ENCODE data around the gene ARL4C.

Gene ARL4C

GRCh38 chr2:234497594-234498235, 834 bp upstream of the ARL4C start:
- no peak for DNase-seq

- no peak for DNase-seq
Measured at GRCh38 chr2:234496055-234496834, 636 bp downstream of the ARL4C start.

GRCh38 chr2:234495251-234496054, 1.4 kb downstream of the ARL4C start:
- no peak for DNase-seq

- no peak for DNase-seq
Measured at GRCh38 chr2:234494361-234495250, 2.3 kb downstream of the ARL4C start.

- DNase-seq = no peak
Measured at GRCh38 chr2:234493796-234494195, 3.1 kb downstream of the ARL4C start.

GRCh38 chr2:234492717-234493485, 4.0 kb downstream of the ARL4C start:
- no peak for DNase-seq

GRCh38 chr2:234491897-234492296, 5.0 kb downstream of the ARL4C start:
- DNase-seq = no peak

- DNase-seq = no peak
Measured at GRCh38 chr2:234491281-234491680, 5.6 kb downstream of the ARL4C start.

- no peak for DNase-seq
Measured at GRCh38 chr2:234490271-234491091, 6.4 kb downstream of the ARL4C start.

- no peak for DNase-seq
Measured at GRCh38 chr2:234488913-234489451, 7.9 kb downstream of the ARL4C start.

GRCh38 chr2:234488486-234488885, 8.4 kb downstream of the ARL4C start:
- no peak for DNase-seq

- no peak for DNase-seq
Measured at GRCh38 chr2:234487356-234487755, 9.5 kb downstream of the ARL4C start.

- DNase-seq = peak; percentile 31
Measured at GRCh38 chr2:234483568-234484251, 13.2 kb downstream of the ARL4C start.

- no peak for DNase-seq
Measured at GRCh38 chr2:234481301-234481700, 15.6 kb downstream of the ARL4C start.

GRCh38 chr2:234480337-234480736, 16.5 kb downstream of the ARL4C start:
- no peak for DNase-seq

- no peak for DNase-seq
Measured at GRCh38 chr2:234479465-234479864, 17.4 kb downstream of the ARL4C start.

GRCh38 chr2:234478121-234478858, 18.6 kb downstream of the ARL4C start:
- DNase-seq = no peak

GRCh38 chr2:234476766-234477165, 20.1 kb downstream of the ARL4C start:
- no peak for DNase-seq

GRCh38 chr2:234474654-234475053, 22.2 kb downstream of the ARL4C start:
- no peak for DNase-seq

Measured in OCI-M1 (cell line).